Astrocyte of the cerebellum (primary cell): ENCODE results near the gene CTSH.

Experiments used
- DNase-seq: peaks from one replicate; pipeline ENCODE4 v3.0.0-alpha.2; 2011; ENCODE audit warnings: low read depth
- H3K4me3 ChIP-seq: 2 replicates; pipeline ENCODE4 v1.5.1; 2011; ENCODE audit warnings: mild to moderate bottlenecking, low read depth, low read length, moderate library complexity
- in situ Hi-C: cut with HindIII; loops from 2 replicates; pipeline ENCODE4 v1.10.0; 2017; ENCODE audit warnings: low sequenced_read_pairs
- TF ChIP-seq, protein P1 (sequence below): IDR thresholded peaks from 2 replicates; pipeline ENCODE4 v1.5.1; 2012; ENCODE audit warnings: low read length, low read depth, moderate library complexity, mild to moderate bottlenecking; ENCODE audit errors: missing control alignments

The CTSH gene

DNA sequence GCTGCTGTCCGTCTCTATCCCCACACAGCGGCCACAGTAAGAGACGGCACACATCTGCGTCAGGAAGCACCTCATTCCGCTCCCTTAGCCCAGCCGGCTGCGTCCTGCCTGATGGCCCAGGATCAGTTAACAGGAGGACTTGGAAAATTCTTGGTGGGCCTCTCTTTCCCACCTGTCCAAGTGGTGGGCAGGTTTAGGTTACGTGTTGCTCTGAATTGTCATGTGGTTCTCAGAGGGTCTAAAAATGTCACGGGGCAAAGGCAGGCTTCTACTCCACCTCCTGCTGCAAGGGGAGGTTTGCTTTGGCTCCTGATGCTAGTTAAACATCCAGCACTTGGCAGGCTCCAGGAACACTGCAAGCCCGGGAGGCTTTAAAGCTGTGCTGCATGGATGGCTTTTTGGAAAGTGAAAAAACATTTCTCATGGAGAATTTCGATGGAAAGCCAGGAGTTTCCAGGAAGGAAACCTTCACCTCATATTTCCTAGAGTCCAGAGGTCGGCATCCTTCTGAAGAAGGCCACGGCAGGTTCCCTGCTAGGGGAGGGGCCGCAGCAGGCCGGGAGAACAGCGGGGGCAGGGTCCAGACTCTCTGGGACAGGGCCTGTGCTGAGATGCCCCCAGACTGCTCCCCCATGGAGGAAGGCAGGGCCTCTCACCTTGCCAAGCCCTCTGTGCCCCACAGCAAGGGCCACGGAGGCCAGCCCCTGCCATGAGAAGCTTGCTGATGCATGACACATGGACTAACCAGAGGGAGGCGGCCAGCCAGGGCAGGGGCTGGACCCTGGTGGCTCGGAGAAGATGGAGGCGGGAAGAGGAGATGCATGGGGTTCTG lies 10.8 kb downstream of the CTSH start:
- H3K4me3 ChIP-seq: no peak overlapping the region
- DNase-seq: peak; percentile 51
- in situ Hi-C loops: no loop called here
- TF ChIP-seq, protein P1, sequence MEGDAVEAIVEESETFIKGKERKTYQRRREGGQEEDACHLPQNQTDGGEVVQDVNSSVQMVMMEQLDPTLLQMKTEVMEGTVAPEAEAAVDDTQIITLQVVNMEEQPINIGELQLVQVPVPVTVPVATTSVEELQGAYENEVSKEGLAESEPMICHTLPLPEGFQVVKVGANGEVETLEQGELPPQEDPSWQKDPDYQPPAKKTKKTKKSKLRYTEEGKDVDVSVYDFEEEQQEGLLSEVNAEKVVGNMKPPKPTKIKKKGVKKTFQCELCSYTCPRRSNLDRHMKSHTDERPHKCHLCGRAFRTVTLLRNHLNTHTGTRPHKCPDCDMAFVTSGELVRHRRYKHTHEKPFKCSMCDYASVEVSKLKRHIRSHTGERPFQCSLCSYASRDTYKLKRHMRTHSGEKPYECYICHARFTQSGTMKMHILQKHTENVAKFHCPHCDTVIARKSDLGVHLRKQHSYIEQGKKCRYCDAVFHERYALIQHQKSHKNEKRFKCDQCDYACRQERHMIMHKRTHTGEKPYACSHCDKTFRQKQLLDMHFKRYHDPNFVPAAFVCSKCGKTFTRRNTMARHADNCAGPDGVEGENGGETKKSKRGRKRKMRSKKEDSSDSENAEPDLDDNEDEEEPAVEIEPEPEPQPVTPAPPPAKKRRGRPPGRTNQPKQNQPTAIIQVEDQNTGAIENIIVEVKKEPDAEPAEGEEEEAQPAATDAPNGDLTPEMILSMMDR: no peak

DNA sequence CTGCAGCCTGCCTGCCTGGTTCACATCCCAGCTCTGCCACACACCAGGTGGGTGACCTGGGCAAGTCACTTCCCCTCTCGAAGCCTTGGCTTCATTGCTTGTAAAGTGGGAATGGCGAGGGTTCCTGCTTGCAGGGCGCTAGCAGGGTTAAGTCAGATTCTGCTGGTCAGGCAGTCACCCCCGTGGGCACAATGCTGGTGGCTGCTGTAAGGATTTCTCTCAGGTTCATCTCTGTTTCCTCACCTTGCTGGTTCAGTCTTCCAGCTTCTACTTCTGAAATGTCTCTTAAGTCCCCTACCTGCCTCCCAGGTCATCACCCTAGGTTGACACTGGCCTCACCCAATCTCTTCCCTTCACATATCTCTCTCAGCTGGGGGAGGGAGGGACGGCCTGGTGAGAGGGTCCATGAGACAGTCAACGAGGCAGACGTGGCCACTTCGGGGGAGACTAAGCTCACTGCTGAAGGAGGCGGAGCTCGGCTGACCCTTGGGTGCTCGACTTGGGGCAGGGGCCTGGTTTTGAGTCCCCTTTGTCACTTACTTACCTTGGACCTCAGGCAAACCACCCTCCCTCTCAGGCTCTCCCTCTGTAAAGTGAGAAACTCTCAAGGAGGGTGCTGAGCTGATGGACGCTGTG lies 11.5 kb downstream of the CTSH start:
- DNase-seq: no peak
- TF ChIP-seq, protein P1: no peak
- no peak overlapping the region for H3K4me3 ChIP-seq
- in situ Hi-C loops: no loop called here

DNA sequence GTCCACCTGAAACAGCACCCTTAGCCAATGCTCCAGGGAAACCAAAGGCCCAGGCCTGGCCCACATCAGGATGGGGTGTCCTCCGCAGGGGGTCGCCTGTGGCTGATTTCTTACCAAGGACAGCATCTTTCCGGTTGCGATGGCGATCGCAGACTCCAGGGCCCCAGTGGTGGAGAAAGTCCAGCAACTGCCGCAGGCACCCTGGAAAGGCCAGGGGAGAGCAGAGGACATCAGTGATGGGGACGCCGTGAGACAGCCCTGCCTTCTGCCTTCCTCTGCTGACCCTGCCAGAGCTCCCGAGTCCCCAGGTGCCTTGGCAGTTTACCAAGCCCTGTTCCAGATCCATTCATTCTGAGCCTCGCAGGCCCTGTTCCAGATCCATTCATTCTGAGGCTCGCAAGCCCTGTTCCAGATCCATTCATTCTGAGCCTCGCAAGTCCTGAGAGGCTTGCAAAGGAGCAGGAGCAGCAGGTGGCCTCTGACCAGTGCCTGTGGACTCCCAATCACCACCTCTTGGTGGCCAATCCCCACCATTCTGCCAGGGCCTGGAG lies 12.5 kb downstream of the CTSH start:
- no peak overlapping the region for H3K4me3 ChIP-seq
- DNase-seq: no peak
- in situ Hi-C loops: no loop called here
- TF ChIP-seq, protein P1: no peak

DNA sequence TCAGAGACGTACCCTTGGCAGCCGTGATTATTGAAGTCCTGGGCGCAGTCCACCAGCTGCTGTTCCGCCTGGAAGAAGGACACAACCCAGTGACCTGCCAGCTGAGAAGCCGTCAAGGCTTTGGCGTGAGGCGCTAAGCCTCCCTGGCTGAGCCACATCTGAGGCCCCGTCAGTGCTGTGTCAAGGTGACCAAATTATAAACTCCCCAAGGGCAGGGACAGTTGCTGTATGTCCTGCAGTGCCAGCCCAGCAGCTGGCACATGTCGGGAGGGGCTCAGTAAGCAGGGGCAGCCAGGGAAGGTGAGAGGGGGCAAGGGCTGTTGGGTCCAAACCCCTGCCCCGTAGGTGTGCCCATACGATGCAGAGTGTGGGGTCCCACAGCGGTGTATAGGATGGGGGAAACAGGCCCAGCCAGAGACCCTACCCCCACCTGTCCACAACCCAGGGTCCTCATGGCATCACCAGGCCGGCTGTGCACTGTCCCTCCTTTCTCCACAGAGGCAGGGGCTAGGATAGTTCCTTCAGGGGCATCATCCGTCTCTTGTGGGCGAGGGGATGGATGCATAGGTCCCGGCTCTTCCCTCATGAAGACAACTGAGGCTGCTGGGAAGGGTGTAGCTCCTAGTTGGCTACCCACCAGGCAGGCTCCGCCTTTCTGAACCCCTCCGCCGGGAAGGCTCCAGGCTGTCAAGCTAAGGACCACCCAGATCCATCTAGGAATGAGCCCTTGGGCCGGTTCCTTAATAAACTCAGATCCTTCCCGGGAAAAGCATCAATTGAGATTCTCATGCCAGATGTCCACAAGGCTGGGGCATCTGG lies 13.2 kb downstream of the CTSH start:
- TF ChIP-seq, protein P1: no peak
- DNase-seq: no peak
- in situ Hi-C loops: no loop called here
- no peak overlapping the region for H3K4me3 ChIP-seq

DNA sequence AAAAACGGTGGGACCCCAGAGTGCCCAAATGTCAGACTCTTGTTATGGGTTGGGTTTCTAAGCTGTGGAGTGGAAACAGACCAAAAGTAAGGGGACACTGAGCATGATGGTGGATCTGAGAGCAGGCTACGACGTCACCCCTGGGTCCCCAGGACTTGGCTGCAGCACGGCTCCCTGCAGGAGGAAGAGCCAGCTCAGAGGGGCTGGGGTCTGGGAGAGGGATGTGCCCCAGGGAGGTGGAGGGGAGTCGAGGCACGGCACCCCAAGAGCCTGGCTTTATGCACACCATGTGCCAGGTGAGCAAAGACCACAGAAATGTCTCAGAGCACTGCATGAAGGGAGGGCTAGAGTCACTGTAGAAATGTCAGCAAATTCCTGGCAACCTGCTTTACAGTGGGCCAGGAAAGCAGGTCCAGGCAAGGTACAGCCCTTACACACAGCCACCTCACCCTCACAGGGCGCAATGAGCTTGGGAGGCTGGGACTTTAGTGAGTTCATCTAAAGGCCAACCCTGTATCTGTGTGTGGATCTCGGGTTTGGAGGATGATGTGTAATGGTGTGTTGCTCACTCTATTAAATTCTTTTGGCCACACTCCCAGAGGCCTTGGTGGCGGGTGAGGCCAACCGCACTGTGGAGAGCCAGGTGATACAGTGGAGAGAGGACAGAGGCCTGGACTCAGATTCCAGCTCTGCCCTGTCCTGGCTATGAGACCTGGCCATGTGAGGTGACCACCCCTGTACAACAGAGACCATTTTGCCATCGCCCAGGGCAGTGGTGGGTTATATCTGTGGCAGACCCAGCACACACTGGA lies 14.1 kb downstream of the CTSH start:
- peak; percentile 87 for DNase-seq
- TF ChIP-seq, protein P1: no peak
- H3K4me3 ChIP-seq: no peak overlapping the region
- in situ Hi-C loops: no loop called here
